HAP-1 (cell line): ENCODE data around the gene ACSF2.

Experiments used
- DNase-seq, 2 experiments: peaks; one replicate each; pipeline ENCODE4 v3.0.0-alpha.2; 2016 to 2020; ENCODE audit warnings: low spot score in 2 of 2
- H3K27me3 ChIP-seq: fragments of 250-450 bp; sonication (Bioruptor Pico); 2 replicates; pipeline ENCODE4 v1.5.1; 2020; ENCODE audit warnings: low read depth, mild to moderate bottlenecking, moderate library complexity
- H3K36me3 ChIP-seq: fragments of 250-450 bp; sonication (Bioruptor Pico); replicated peaks from 2 replicates; pipeline ENCODE4 v1.5.1; 2020; ENCODE audit warnings: mild to moderate bottlenecking
- H3K4me1 ChIP-seq: fragments of 250-450 bp; sonication (Bioruptor Pico); 2 replicates; pipeline ENCODE4 v1.5.1; 2020; ENCODE audit warnings: mild to moderate bottlenecking
- H3K4me3 ChIP-seq: fragments of 250-450 bp; sonication (Bioruptor Pico); 2 replicates; pipeline ENCODE4 v1.5.1; 2020; ENCODE audit warnings: mild to moderate bottlenecking, moderate library complexity
- H3K9me3 ChIP-seq: fragments of 250-450 bp; sonication (Bioruptor Pico); 2 replicates; pipeline ENCODE4 v1.5.1; 2020; ENCODE audit warnings: mild to moderate bottlenecking, moderate library complexity
- in situ Hi-C: fragments of 300-500 bp; cut with MboI; formaldehyde crosslinking; loops from 3 replicates; pipeline ENCODE4 v1.14.3; 2020; ENCODE audit warnings: low sequenced_read_pairs, inconsistent platforms, mixed read lengths

The ACSF2 gene, protein sequence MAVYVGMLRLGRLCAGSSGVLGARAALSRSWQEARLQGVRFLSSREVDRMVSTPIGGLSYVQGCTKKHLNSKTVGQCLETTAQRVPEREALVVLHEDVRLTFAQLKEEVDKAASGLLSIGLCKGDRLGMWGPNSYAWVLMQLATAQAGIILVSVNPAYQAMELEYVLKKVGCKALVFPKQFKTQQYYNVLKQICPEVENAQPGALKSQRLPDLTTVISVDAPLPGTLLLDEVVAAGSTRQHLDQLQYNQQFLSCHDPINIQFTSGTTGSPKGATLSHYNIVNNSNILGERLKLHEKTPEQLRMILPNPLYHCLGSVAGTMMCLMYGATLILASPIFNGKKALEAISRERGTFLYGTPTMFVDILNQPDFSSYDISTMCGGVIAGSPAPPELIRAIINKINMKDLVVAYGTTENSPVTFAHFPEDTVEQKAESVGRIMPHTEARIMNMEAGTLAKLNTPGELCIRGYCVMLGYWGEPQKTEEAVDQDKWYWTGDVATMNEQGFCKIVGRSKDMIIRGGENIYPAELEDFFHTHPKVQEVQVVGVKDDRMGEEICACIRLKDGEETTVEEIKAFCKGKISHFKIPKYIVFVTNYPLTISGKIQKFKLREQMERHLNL

DNA sequence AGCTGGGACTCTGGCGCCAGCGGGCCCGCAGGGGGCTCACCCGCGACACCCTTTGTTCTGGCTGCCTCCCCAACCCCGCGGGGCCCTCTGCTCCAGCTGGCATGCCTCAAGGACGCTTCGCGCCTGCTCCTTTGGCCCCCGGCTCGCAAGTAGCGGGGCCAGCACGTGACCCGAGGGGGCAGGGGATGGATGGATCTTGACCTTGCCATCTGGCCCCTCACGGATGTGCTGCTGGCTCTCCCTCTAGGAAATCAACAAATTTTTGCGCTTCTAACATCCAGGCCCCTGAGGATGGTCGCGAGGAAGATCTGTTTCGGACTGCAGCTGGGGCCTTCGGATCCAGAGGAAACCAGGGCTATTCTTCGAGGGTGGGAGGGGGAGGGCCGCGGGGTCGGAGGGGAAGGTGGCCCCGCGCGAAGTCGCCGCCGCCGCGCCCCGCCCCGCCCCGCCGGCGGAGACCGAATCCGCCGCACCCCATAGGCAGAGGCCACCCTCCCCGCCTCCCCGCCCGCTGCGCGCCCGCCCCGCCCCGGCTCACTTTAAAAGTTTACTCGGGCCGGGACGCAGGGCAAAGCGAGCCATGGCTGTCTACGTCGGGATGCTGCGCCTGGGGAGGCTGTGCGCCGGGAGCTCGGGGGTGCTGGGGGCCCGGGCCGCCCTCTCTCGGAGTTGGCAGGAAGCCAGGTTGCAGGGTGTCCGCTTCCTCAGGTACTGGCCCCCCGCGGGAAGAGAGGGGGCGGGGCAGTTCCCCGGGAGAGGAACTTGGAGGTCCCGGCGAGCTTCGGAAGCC is at the start of gene ACSF2:
Gene ACSF2 (plus strand): TSS at position 537 of the 790 bp plus-strand sequence. CDS start 44 bp downstream, at position 581.
- H3K27me3 ChIP-seq: no peaks in the 10 kb centered on the region
- H3K4me1 ChIP-seq: peaks cover 11% of the 10 kb centered on the region; the same call in 1 of the 2 replicates
- in situ Hi-C loops: no loop called here
- H3K9me3 ChIP-seq: no peaks in the 10 kb centered on the region
- H3K4me3 ChIP-seq: peak within 1 kb of the TSS; percentile 62
- no peaks in the 10 kb centered on the region for H3K36me3 ChIP-seq
- peak; percentile 56 to 84 for DNase-seq

DNA sequence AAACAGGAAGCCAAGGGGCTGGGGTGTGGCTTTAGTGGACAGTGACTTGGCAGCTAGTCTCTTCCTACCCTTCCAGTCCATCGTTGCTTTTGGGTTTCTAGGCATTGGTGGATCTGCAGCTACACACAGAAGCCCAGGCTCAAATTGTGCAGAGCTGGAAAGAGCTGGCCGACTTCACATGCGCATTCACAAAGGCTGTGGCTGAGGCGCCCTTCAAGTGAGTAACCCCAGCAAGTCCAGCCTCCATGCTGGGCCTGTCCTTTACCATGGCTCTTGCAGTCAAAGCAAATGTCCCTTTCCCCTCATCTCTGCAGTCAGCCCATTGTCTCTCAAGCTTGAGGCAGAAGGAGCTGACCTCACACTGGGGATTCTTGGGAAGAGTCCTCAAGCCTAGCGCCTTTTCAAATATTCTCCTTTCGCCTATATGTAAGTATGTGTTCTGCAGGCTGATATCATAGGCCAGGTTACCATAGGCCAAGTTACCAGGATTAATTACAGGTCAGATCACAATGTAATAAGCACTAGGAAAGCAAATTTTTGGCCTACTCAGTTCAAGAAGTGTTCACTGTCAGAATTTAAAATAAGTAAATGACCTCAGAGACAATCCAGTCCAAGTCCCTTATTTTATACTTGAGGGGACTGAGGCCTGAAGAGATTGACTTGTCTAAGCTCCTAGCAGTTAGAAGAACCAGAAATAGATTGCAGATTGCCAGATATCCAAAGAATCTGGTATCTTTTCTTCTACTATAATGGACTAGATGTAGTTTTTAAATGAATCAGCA is 46.5 kb upstream of the ACSF2 start:
- Histone ChIP-seq H3K36me3 (peaks cover 85% of the 10 kb centered on the region), H3K4me3 (no peak overlapping the region), H3K4me1 (no peaks in the 10 kb centered on the region), H3K9me3 (no peaks in the 10 kb centered on the region), H3K27me3 (no peaks in the 10 kb centered on the region)
- no peak for DNase-seq
- in situ Hi-C loops: no loop called here

DNA sequence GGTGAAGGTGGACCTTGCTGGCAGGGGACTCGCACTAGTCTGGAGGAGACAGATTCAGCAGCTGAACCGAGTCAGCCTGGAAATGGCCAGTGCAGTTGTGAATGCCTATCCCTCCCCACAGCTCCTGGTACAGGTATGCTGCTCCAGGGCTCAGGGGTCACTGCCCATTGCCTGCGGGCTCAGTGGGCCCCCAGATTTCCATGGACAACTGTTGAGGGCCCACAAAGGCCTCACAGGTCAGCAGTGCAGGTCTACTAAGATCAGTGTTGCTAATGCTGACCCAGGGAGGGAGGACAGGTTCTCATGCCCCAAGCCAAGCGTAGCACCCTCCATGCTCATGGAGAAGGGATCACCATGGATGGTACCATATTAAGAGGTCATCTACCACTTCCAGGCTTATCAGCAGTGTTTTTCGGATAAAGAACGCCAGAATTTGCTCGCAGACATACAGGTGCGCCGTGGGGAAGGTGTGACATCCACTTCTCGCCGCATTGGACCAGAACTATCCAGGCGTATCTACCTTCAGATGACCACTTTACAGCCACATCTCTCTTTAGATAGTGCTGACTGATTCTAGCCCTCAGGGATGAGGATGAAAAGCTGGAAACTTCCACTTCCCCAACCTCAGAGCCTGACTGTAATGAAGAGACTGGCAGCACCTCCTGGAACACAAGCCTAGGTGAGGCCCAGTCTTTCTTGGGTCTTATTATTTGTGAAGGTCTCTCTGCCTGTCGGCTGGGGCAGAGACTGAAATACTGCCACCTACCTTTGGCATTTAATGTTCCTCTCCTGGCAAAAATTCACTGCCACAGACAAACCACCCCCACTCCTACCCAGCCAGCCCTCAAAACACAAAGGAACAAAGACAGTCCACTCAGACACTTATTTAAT is 45.4 kb upstream of the ACSF2 start:
- H3K4me1 ChIP-seq: no peaks in the 10 kb centered on the region
- H3K27me3 ChIP-seq: no peaks in the 10 kb centered on the region
- no peak overlapping the region for H3K4me3 ChIP-seq
- in situ Hi-C loops: no loop called here
- peaks cover 85% of the 10 kb centered on the region for H3K36me3 ChIP-seq
- H3K9me3 ChIP-seq: no peaks in the 10 kb centered on the region
- DNase-seq: no peak

DNA sequence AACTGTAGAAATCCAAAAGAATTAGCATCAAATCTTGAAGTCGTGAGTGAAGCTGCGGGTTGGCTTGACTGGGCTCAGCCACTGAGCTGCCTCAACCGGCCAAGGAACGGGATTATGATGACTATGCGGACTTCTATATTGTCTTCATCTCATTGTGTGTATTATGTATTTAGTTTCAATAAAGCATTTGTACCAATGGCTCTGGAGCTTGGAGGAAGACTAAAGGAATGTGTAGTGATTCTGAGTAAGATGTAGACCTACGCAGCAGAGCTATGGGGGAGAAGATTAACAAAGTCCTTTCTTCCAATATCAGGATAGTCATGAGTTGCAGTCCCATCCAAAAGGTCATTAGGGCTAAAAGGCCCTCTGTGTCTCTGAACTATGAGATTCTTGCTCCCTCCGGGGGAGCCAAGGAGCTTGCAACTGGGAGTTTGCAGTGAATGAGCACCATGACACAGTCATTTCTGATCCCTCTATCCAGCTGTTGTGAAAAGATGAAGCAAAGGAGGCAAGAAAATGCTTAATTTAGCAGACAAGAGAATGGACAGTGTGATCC is 44.7 kb upstream of the ACSF2 start:
- Histone ChIP-seq H3K36me3 (peaks cover 85% of the 10 kb centered on the region), H3K27me3 (no peaks in the 10 kb centered on the region), H3K9me3 (no peaks in the 10 kb centered on the region), H3K4me1 (no peaks in the 10 kb centered on the region), H3K4me3 (no peak overlapping the region)
- no peak for DNase-seq
- in situ Hi-C loops: no loop called here

DNA sequence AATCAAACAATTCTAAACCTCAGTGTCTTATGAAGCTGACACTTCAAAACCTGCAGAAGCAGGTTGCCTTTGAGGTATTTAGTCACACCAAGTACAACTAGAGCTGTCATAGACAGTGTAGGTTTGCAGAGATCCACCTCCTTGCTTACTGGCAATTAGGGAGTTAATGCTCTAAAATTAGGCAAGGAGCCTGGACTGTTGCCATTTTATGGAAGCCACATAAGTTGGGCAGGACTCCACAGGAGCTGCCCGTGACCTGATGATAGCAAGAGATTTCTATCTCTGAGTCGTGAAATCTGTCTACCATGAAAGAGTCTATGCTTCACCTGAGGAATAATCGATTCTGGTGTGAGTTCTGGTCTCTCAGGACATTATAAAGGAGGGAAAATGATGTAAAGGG is 44.1 kb upstream of the ACSF2 start:
- no peak for DNase-seq
- Histone ChIP-seq H3K4me1 (no peaks in the 10 kb centered on the region), H3K36me3 (peaks cover 88% of the 10 kb centered on the region), H3K4me3 (no peak overlapping the region), H3K27me3 (no peaks in the 10 kb centered on the region), H3K9me3 (no peaks in the 10 kb centered on the region)
- in situ Hi-C loops: no loop called here

DNA sequence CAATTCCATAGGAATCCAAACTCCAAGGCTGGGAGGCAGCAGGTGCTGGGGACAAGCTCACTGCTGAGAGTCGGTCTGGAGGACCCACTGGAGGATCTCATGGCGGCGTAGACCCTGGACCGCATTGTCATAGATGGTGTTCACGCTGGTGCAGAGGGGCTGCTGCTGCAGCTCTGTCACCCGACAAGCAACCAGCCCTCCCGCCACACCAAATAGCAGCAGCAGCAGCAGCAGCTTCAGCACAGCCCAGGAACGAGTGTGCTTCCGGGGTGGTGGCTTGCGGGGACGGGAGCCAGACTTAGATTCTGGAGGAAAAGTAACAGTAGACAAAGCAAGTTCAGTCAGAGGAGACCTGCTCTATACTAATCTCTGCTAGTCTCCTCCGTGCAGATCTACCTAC is 43.1 kb upstream of the ACSF2 start:
- in situ Hi-C loops: no loop called here
- Histone ChIP-seq H3K27me3 (no peaks in the 10 kb centered on the region), H3K4me1 (no peaks in the 10 kb centered on the region), H3K9me3 (no peaks in the 10 kb centered on the region), H3K4me3 (no peak overlapping the region), H3K36me3 (peaks cover 94% of the 10 kb centered on the region)
- DNase-seq: no peak

DNA sequence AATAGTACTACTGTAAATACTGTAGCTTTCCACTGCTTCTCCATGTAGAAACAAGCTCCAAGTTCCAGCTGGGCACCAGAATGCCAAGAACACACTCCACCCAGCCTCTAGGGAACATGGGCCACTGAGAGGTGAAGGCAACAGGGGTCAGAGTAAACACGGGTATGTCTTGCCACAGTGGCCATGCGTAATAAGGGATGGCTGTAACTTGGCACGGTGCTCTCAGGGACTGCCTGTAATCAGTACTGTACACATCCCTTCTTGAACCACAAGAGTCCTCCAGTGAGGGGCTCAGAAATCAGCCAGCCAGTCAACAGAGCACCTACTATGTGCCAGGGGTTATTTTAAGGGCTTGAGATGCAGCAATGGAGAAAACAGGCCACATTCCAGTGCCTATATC is 39.5 kb upstream of the ACSF2 start:
- in situ Hi-C loops: no loop called here
- H3K36me3 ChIP-seq: peaks cover 97% of the 10 kb centered on the region
- DNase-seq: no peak

DNA sequence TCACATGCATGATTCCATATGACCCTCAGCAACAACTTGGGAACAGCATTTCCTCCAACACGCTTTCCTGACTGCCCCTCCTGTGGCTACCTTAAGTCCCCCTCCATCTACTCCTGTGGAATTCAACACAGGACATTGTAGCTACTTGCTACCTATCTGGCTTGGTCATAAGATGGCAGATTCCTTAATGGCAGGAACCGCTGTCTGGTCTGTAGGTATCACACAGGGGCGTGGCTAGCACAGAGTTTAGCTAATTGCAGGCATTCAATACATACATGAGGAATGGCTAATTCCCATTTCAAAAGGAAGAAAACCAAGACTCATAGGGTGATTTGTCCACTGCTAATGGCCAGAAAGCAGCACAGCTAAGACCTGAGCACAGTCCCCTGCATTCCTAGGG is 37.3 kb upstream of the ACSF2 start:
- no peak overlapping the region for H3K4me3 ChIP-seq
- no peaks in the 10 kb centered on the region for H3K9me3 ChIP-seq
- in situ Hi-C loops: no loop called here
- no peak for DNase-seq
- peaks cover 97% of the 10 kb centered on the region for H3K36me3 ChIP-seq
- no peaks in the 10 kb centered on the region for H3K4me1 ChIP-seq
- H3K27me3 ChIP-seq: no peaks in the 10 kb centered on the region

More for the DNA sequence above, 39.5 kb upstream of the ACSF2 start:
- Histone ChIP-seq H3K9me3 (no peaks in the 10 kb centered on the region), H3K4me1 (no peaks in the 10 kb centered on the region), H3K27me3 (no peaks in the 10 kb centered on the region), H3K4me3 (no peak overlapping the region)

DNA sequence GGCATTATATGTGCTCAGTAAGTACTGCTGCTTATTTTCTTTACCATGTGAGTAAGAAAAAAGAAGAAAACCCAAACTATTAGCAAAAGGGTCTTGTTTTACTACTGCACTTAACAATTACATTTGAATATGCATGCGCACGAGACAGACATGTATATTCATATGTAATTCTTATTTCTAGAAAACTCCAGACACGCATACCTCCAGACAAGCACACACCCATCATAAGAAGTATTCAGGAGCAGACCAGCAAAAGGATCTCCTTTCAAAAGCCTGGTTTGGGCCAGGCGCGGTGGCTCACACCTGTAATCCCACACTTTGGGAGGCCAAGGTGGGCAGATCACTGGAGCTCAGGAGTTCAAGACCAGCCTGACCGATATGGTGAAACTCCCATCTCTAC is 36.5 kb upstream of the ACSF2 start:
- in situ Hi-C loops: no loop called here
- Histone ChIP-seq H3K4me3 (no peak overlapping the region), H3K4me1 (no peaks in the 10 kb centered on the region), H3K9me3 (no peaks in the 10 kb centered on the region), H3K27me3 (no peaks in the 10 kb centered on the region), H3K36me3 (peaks cover 98% of the 10 kb centered on the region)
- no peak for DNase-seq

DNA sequence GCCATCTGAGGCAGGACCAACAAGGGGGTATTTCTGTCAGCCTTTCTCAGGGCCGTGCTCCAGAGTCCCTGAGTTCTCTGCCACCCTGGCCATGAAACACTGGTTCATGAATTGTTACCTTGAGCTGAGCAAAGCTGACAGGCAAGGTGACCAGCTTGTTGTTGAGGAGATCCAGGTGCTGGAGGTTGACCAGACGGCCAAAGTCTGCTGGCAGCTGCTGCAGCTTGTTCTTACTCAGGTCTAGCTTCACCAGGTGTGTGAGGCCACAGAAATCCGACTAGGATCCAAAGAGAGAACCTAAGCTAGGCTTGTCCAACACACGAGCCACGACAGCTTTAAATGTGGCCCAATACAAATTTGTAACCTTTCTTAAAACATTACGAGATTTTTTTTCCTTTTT is 33.4 kb upstream of the ACSF2 start:
- H3K9me3 ChIP-seq: no peaks in the 10 kb centered on the region
- DNase-seq: no peak
- no peaks in the 10 kb centered on the region for H3K27me3 ChIP-seq
- in situ Hi-C loops: no loop called here
- no peak overlapping the region for H3K4me3 ChIP-seq
- H3K36me3 ChIP-seq: peaks cover 88% of the 10 kb centered on the region
- peaks cover 11% of the 10 kb centered on the region for H3K4me1 ChIP-seq

DNA sequence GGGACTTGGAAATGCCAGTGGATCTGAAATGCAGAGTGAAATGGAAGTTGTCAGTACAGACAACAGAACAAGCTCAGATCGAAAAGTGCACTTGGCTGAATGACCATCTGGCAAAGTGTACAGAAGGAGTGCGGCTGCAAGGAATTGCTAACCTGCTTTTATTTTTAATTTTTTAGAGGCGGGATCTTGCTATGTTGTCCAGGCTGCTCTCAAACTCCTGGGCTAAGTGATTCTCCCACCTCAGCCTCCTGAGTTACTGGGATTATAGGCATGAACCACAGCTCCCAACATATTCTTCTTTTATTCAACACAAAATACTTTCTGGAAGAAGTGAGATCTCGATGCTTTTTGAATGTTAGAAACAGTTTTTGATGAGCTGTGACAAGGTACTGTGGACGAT is 32.3 kb upstream of the ACSF2 start:
- peaks cover 14% of the 10 kb centered on the region for H3K4me1 ChIP-seq
- no peak for DNase-seq

DNA sequence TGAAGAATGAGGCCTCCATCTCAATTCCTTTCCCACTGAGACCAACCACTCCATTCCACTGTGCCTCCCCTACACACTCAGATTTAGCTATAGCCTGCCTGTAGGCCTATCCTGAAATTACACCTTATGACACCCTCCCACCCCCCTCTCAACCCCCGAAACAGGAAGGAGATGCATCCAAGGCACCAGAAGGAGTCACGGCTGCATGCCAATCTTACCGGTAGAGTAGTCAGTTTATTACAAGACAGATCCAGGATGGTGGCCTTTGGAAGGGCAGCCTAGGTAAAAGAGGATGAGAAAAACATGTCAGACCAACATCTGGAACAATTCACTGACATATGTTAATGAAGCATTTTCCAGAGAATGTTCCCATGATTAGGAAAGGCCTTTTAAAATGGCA is 31.3 kb upstream of the ACSF2 start:
- peaks cover 14% of the 10 kb centered on the region for H3K4me1 ChIP-seq
- no peaks in the 10 kb centered on the region for H3K27me3 ChIP-seq
- H3K4me3 ChIP-seq: no peak overlapping the region
- DNase-seq: no peak
- in situ Hi-C loops: no loop called here
- H3K9me3 ChIP-seq: no peaks in the 10 kb centered on the region
- H3K36me3 ChIP-seq: peaks cover 67% of the 10 kb centered on the region

More for the DNA sequence above, 32.3 kb upstream of the ACSF2 start:
- no peaks in the 10 kb centered on the region for H3K27me3 ChIP-seq
- H3K36me3 ChIP-seq: peaks cover 77% of the 10 kb centered on the region
- no peaks in the 10 kb centered on the region for H3K9me3 ChIP-seq
- H3K4me3 ChIP-seq: no peak overlapping the region
- in situ Hi-C loops: no loop called here
